ENCODE results near the gene KIF27.

KIF27 gene

DNA sequence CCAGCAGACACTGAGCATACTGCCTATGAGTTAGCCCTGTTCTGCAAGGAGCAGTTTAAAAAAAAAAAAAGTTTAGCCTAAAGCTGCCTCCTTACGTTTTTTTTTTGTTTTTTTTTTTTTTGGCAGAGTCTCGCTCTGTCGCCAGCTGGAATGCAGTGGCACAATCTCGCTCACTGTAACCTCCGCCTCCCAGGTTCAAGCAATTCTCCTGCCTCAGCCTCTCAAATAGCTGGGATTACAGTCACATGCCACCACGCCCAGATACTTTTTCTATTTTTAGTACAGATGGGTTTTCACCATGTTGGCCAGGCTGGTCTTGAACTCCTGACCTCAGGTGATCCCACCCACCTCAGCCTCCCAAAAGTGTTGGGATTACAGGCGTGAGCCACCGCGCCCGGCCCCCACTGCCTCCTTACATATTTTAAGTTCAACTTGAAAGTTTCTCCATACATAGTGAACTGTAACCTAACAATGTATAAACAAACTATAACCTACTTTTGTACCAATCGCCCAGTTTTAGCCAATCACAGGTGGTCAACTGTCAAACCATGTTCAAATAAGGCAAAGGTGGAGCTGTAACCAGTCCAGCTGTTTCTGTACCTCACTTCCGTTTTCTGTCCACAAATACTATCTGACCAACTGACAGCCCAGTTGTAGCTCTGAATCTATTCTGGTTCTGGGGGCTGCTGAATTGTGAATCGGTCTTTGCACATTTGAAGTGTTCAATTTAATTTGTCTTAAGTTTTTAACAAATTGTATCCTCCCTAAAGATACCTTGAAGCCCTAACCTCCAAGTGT is 120.8 kb downstream of the KIF27 start:
- H3K27ac ChIP-seq (ENCODE audit: low read length): no peak overlapping the region
- peaks cover 4 to 24% of the 10 kb centered on the region in 2 donors for H3K36me3 ChIP-seq (ENCODE audit: control insufficient read depth in 1 of 2, insufficient read depth in 2 of 2, low read length in 2 of 2)
- no peaks in the 10 kb centered on the region for H3K9me3 ChIP-seq (ENCODE audit: control insufficient read depth in 1 of 2, low read length in 2 of 2)
- no peaks in the 10 kb centered on the region for H3K4me1 ChIP-seq (ENCODE audit: control insufficient read depth in 1 of 2, insufficient read depth in 2 of 2, low read length in 2 of 2)
- no peaks in the 10 kb centered on the region for H3K27me3 ChIP-seq (ENCODE audit: low read depth, low read length)
- no peak overlapping the region for H3K4me3 ChIP-seq (ENCODE audit: low read depth in 1 of 2, low read length in 2 of 2)

DNA sequence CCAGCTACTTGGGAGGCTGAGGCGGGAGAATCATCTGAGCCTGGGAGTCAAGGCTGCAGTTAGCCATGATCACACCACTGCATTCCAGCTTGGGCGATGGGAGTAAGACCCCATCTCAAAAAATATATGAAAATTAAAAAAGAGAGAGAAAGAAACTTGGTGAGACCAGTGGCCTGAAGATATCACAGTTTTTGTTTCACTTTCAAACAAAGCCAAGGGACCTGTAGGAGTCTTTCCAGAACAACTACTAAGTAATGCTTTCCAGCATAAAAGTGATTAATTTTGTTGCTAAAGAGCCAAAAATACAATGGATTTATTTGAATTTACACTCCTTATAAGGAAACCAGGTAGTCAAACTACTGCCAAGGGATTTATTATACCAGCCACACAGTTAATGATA is 127.2 kb downstream of the KIF27 start:
- Histone ChIP-seq H3K27me3 (ENCODE audit: low read depth, low read length) (no peaks in the 10 kb centered on the region), H3K27ac (ENCODE audit: low read length) (no peak overlapping the region), H3K4me3 (ENCODE audit: low read depth in 1 of 2, low read length in 2 of 2) (no peak overlapping the region), H3K9me3 (ENCODE audit: control insufficient read depth in 1 of 2, low read length in 2 of 2) (no peaks in the 10 kb centered on the region), H3K36me3 (ENCODE audit: control insufficient read depth in 1 of 2, insufficient read depth in 2 of 2, low read length in 2 of 2) (peaks cover 4 to 28% of the 10 kb centered on the region in 2 donors), H3K4me1 (ENCODE audit: control insufficient read depth in 1 of 2, insufficient read depth in 2 of 2, low read length in 2 of 2) (no peaks in the 10 kb centered on the region)

DNA sequence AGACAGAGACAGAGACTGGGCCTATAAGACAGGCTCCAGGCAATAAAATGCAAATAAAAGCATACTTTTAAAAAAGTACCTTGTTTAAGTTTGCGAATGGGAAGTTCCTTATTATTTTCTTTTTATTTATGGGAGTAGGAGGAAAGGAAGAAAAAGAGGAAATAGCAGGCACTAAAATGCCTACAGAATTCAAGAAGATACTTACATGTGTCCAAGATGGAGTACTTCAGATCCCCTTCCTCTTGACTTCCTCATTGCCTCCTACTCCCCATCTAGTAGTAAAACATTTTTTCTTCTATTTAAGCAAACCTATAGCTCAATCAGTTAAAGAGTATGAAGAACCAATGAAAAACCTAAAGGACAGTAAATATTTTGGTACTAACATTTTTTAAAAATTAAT is 128.5 kb downstream of the KIF27 start:
- H3K27me3 ChIP-seq (ENCODE audit: low read depth, low read length): no peaks in the 10 kb centered on the region
- H3K4me3 ChIP-seq (ENCODE audit: low read depth in 1 of 2, low read length in 2 of 2): no peak overlapping the region
- H3K9me3 ChIP-seq (ENCODE audit: control insufficient read depth in 1 of 2, low read length in 2 of 2): no peaks in the 10 kb centered on the region
- no peak overlapping the region for H3K27ac ChIP-seq (ENCODE audit: low read length)
- H3K4me1 ChIP-seq (ENCODE audit: control insufficient read depth in 1 of 2, insufficient read depth in 2 of 2, low read length in 2 of 2): no peaks in the 10 kb centered on the region
- peaks cover 0 to 15% of the 10 kb centered on the region in 2 donors for H3K36me3 ChIP-seq (ENCODE audit: control insufficient read depth in 1 of 2, insufficient read depth in 2 of 2, low read length in 2 of 2)

Data from muscle layer of duodenum (tissue), 2 donors.